Common myeloid progenitor, CD34-positive (primary cell): ENCODE results near the gene SEMA4B.
A peak's percentile ranks its signal among the peaks of the same experiment; 100 is the strongest.
"Not testable (repeated sequence)": the region's sequence is repeated elsewhere in the genome, so short reads cannot be mapped to it uniquely, and the experiment has no call there.

ENCODE experiments used
- CTCF ChIA-PET: fragments of 350-600 bp; sonication (Branson Sonifier 250); formaldehyde crosslinking; loops from one replicate; lab custom pipeline; 2021; ENCODE audit warnings: antibody characterized with exemption; lab: Charles Lee
- POLR2A ChIA-PET: fragments of 350-600 bp; sonication (Branson Sonifier 250); formaldehyde crosslinking; loops from one replicate; lab custom pipeline; 2021; ENCODE audit warnings: antibody characterized with exemption; lab: Charles Lee
- DNase-seq, 3 donors: peaks; one replicate each; pipeline versions ENCODE4 v3.0.0 to v3.0.0-alpha.2; 2013
- H3K27ac ChIP-seq, 2 experiments: 1 replicate in 1 of 2; 2 replicates in 1 of 2; pipeline ENCODE4 v1.7.0; 2013; ENCODE audit warnings: inconsistent platforms in 2 of 2, low read length in 2 of 2, mild to moderate bottlenecking in 2 of 2, low read depth in 1 of 2, moderate library complexity in 1 of 2; ENCODE audit not compliant: severe bottlenecking in 2 of 2, insufficient read depth in 1 of 2, poor library complexity in 1 of 2
- H3K27me3 ChIP-seq, 5 experiments: replicated peaks in 2 of 5; 1 replicate in 3 of 5; 2 replicates in 2 of 5; pipeline versions ENCODE4 v1.6.1 to v1.7.0; 2013; ENCODE audit warnings: low read length in 4 of 5, mild to moderate bottlenecking in 2 of 5, moderate library complexity in 2 of 5, inconsistent platforms in 1 of 5; ENCODE audit not compliant: insufficient read depth in 5 of 5, control insufficient read depth in 4 of 5
- H3K36me3 ChIP-seq, 4 experiments: 1 replicate in 2 of 4; 2 replicates in 2 of 4; pipeline versions ENCODE4 v1.6.1 to v1.7.0; 2013; ENCODE audit warnings: low read length in 3 of 4, control low read depth in 1 of 4, mild to moderate bottlenecking in 1 of 4; ENCODE audit not compliant: control insufficient read depth in 4 of 4, insufficient read depth in 4 of 4
- H3K4me1 ChIP-seq, 4 experiments: 1 replicate in 3 of 4; 2 replicates in 1 of 4; pipeline versions ENCODE4 v1.6.1 to v1.7.1; 2013; ENCODE audit warnings: low read length in 3 of 4, mild to moderate bottlenecking in 3 of 4, control low read depth in 1 of 4, inconsistent platforms in 1 of 4, moderate library complexity in 1 of 4; ENCODE audit not compliant: control insufficient read depth in 4 of 4, insufficient read depth in 4 of 4; ENCODE audit errors: control extremely low read depth in 1 of 4
- H3K4me3 ChIP-seq, 7 experiments: 1 replicate in 4 of 7; 2 replicates in 3 of 7; pipeline versions ENCODE4 v1.5.1 to v1.7.0; 2013; ENCODE audit warnings: mild to moderate bottlenecking in 7 of 7, low read length in 6 of 7, moderate library complexity in 6 of 7, inconsistent platforms in 2 of 7, low read depth in 2 of 7, control low read depth in 1 of 7; ENCODE audit not compliant: insufficient read depth in 4 of 7, control insufficient read depth in 1 of 7; ENCODE audit errors: extremely low read depth in 1 of 7
- H3K9me3 ChIP-seq, 5 experiments: 1 replicate in 4 of 5; 2 replicates in 1 of 5; pipeline versions ENCODE4 v1.6.1 to v1.7.1; 2013; ENCODE audit warnings: low read length in 4 of 5, mild to moderate bottlenecking in 2 of 5, inconsistent platforms in 1 of 5, low read depth in 1 of 5, moderate library complexity in 1 of 5; ENCODE audit not compliant: control insufficient read depth in 4 of 5, insufficient read depth in 2 of 5; ENCODE audit errors: control extremely low read depth in 1 of 5
- WGBS: methylation state at CpG from one replicate; pipeline ENCODE4 v1.1.5; 2013; ENCODE audit not compliant: insufficient coverage; 5-methylcytosine and 5-hydroxymethylcytosine counted together

SEMA4B gene

GRCh38 chr15:90266061-90266431 lies 64.9 kb downstream of the SEMA4B start:
- Histone ChIP-seq H3K27me3 (no peaks in the 10 kb centered on the region), H3K36me3 (peaks cover 5 to 26% (median 18%) of the 10 kb centered on the region in 4 experiments), H3K4me3 (peak overlapping the region; percentile 63 to 93 (median 84)), H3K9me3 (no peaks in the 10 kb centered on the region), H3K4me1 (peaks cover 21 to 36% (median 33%) of the 10 kb centered on the region in 4 experiments), H3K27ac (peak overlapping the region; percentile 87 to 94)
- DNase-seq = peak in 1 of 3 donors; percentile 34
- ChIA-PET POLR2A (interaction anchor here (1.0 to 1.2 kb wide), 3 partner anchors 11 to 32 kb away, joined by 3 to 4 read pairs (median 3); partner anchors contain the start of genes CIB1, GDPGP1 and TTLL13), CTCF (interaction anchor here (1.4 kb wide), 1 partner anchor 44 kb away, joined by 4 read pairs; no protein-coding TSS in a partner anchor)
- 0% methylated on average over 16 of the region's 16 CpGs for WGBS

GRCh38 chr15:90266485-90266884 lies 65.4 kb downstream of the SEMA4B start:
- POLR2A ChIA-PET = interaction anchor here (1.0 to 1.2 kb wide), 2 partner anchors 11 to 33 kb away, joined by 3 to 4 read pairs; partner anchors contain the start of genes CIB1 and GDPGP1
- CTCF ChIA-PET = interaction anchor here (1.4 kb wide), 1 partner anchor 45 kb away, joined by 4 read pairs; no protein-coding TSS in a partner anchor
- DNase-seq = peak in 2 of 3 donors; percentile 30 to 41
- Histone ChIP-seq H3K4me3 (peak overlapping the region; percentile 63 to 93 (median 84)), H3K4me1 (peaks cover 21 to 36% (median 33%) of the 10 kb centered on the region in 4 experiments), H3K27ac (peak overlapping the region; percentile 87 to 94), H3K27me3 (no peaks in the 10 kb centered on the region), H3K9me3 (no peaks in the 10 kb centered on the region), H3K36me3 (peaks cover 6 to 30% (median 20%) of the 10 kb centered on the region in 4 experiments)
- no CpG with 5 or more reads among the region's 15 CpGs for WGBS

- POLR2A ChIA-PET = interaction anchor here (0.5 kb wide), 1 partner anchor 613 kb away, joined by 3 read pairs; the partner anchor contains the start of gene KIF7
- Histone ChIP-seq H3K27me3 (no peaks in the 10 kb centered on the region), H3K27ac (no peak overlapping the region), H3K4me3 (no peak overlapping the region), H3K36me3 (peaks cover 18 to 47% (median 32%) of the 10 kb centered on the region in 4 experiments), H3K9me3 (no peaks in the 10 kb centered on the region), H3K4me1 (peaks cover 21 to 36% (median 33%) of the 10 kb centered on the region in 4 experiments)
- WGBS = no CpG with 5 or more reads among the region's 1 CpG
- CTCF ChIA-PET = interaction anchor here (0.9 to 1.3 kb wide), 3 partner anchors 12 to 125 kb away, joined by 3 to 4 read pairs (median 4); no protein-coding TSS in a partner anchor
- DNase-seq = no peak
These were observed 67.3 kb downstream of the SEMA4B start for GRCh38 chr15:90268415-90268814.

- DNase-seq = no peak
- CTCF ChIA-PET = interaction anchor here (0.9 to 1.7 kb wide), 6 partner anchors 11 to 38 kb away, joined by 3 to 6 read pairs (median 3); partner anchors contain the start of gene TTLL13
- Histone ChIP-seq H3K36me3 (peaks cover 20 to 58% (median 34%) of the 10 kb centered on the region in 4 experiments), H3K4me3 (no peak overlapping the region), H3K27ac (no peak overlapping the region), H3K4me1 (peaks cover 14 to 22% (median 21%) of the 10 kb centered on the region in 4 experiments), H3K27me3 (no peaks in the 10 kb centered on the region), H3K9me3 (no peaks in the 10 kb centered on the region)
- POLR2A ChIA-PET = no interaction called here
- WGBS = 99% methylated on average over 9 of the region's 10 CpGs
These were observed 69.5 kb downstream of the SEMA4B start for GRCh38 chr15:90270502-90271150.

- Histone ChIP-seq H3K27ac (no peak overlapping the region), H3K4me1 (peaks cover 13 to 15% (median 13%) of the 10 kb centered on the region in 4 experiments), H3K4me3 (no peak overlapping the region), H3K27me3 (no peaks in the 10 kb centered on the region), H3K36me3 (peaks cover 20 to 58% (median 34%) of the 10 kb centered on the region in 4 experiments), H3K9me3 (no peaks in the 10 kb centered on the region)
- POLR2A ChIA-PET = interaction anchor here (0.6 kb wide), 1 partner anchor 428 kb away, joined by 4 read pairs; no protein-coding TSS in a partner anchor
- 86% methylated on average over 6 of the region's 7 CpGs for WGBS
- CTCF ChIA-PET = interaction anchor here (1.2 to 1.7 kb wide), 3 partner anchors 11 to 23 kb away, joined by 3 to 6 read pairs (median 6); partner anchors contain the start of gene TTLL13
- no peak for DNase-seq
These were observed 70.5 kb downstream of the SEMA4B start for GRCh38 chr15:90271459-90272166.

- POLR2A ChIA-PET = interaction anchor here (0.6 kb wide), 1 partner anchor 570 kb away, joined by 3 read pairs; no protein-coding TSS in a partner anchor
- H3K9me3 ChIP-seq, H3K4me3 ChIP-seq, DNase-seq, H3K27ac ChIP-seq, CTCF ChIA-PET, H3K4me1 ChIP-seq, H3K27me3 ChIP-seq: not testable (repeated sequence)
- 98% methylated on average over 9 of the region's 12 CpGs for WGBS
- H3K36me3 ChIP-seq = peaks cover 0 to 12% (median 2%) of the 10 kb centered on the region in 4 experiments
These were observed 77.3 kb downstream of the SEMA4B start for GRCh38 chr15:90278467-90278866.
